GM19351 (cell line): ENCODE results near the gene PTCHD1.

Experiments
- ATAC-seq: cut with Tn5 transposase; IDR thresholded peaks from one replicate; pipeline ENCODE4 v1.9.1; 2021; ENCODE audit warnings: mild to moderate bottlenecking, moderate library complexity; ENCODE audit not compliant: unreplicated experiment

PTCHD1 gene

DNA sequence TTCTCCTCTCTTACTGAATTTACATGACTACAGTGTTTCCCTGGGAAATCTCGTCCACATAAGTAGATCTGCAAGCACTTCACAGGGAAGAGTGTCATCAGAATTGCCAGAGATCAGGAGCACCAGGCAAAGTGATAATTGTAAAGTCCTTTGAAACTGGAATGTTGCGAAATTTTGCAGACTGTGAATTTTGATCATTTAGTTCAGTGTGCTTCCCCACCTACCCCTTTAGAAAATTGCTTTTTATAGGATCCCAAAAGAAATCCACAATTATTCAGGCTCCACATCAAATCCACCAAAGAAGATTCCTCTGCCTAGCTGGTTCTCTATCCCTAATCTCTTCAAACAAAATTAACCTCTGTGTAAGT lies 10.2 kb downstream of the PTCHD1 start:
- ATAC-seq, result no peak

- ATAC-seq, result no peak
These were observed 21.5 kb downstream of the PTCHD1 start for GRCh38 chrX:23356189-23356588.

DNA sequence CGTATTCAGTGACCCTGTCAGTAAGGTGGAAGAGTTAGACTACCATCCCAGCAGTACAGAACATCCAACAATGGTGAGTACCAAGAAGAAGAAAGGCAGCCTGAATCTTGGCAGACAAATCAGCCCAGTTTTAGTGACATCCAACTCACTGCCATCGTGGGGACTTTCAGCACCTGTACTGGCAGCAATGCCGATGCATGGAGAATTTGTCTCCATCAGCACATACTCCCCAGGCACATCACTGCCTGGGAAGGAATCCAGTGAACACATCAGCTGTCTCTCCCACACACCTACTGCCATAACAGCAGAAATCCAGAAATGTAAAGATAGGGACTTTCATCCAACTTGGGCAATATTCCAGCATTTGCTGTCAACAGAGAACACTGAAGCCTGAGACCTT lies 29.8 kb downstream of the PTCHD1 start:
- ATAC-seq, result no peak

DNA sequence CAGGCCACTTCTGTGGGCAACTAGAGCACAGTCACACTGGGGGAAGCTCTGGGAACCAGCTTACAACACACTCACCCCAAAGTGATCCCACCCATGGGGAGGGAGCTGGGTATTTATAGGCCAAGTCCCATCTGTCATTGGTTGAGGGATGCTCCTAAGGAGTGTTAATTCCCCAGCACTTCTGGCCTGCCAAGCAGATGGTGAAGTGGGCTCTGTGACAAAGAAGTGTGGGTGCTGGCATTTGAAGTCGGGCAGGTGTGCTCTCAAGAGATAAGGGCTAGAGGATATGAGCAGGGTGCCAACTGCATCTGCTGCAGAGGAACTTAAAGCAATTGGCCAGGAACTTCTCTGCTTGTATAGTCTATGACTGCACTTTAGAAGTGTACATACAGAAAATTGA lies 30.9 kb downstream of the PTCHD1 start:
- ATAC-seq, result no peak

GRCh38 chrX:23366914-23367313 lies 32.3 kb downstream of the PTCHD1 start:
- no peak for ATAC-seq

DNA sequence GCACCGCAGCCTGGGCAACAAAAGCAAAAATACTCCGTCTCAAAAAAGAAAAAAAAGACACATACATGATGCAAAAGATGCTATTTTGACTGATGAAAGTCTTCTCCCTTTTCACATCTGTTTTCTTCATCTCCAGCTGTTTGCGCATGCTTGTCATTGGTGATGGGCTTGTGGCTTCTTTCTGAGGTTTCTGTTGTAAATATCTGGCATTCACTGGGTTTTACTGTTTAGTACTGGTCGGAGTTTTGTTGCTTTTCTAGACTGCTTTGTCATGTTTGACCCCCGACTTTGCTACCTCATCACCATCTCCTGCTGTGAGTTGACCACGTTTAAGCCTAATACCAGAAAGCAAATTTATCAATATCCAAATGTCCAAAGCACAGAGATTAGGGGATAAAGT lies 34.4 kb downstream of the PTCHD1 start:
- no peak for ATAC-seq

- ATAC-seq, result no peak
These were observed 37.7 kb downstream of the PTCHD1 start for GRCh38 chrX:23372220-23372902.

DNA sequence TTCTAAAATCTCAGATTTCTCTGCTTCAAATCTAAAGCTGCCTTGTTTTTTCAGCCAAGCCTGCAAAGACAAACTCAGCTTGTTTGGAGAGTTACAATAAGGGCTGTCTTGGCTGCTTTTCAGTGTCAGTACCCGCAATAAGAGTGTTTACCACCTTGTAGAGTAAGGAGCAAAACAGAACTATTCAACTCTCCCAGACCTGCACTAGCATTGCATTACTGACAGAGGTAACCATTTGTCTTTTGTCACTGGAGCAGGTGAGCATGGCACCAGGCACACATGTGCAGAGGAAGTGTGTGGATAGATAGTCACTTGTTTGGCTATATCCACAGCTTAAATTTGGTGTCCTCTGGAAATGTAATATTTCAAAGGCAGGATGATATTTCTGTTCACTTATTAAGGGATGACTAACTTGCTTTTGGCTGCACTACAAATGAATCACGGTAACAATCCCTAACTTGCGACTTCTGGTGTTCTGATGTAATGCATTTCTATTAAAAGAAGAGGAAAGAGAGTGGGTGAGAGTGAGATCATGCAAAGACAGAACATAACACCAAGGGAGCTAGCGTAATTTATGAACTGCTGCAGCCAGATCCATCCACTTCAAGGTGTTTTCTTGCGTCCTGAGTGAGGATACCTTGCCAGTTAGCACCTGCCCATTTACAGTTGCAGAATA lies 38.6 kb downstream of the PTCHD1 start:
- no peak for ATAC-seq

- no peak for ATAC-seq
These were observed 39.6 kb downstream of the PTCHD1 start for GRCh38 chrX:23374291-23374690.

- ATAC-seq, result no peak
These were observed 41.9 kb downstream of the PTCHD1 start for GRCh38 chrX:23376581-23376980.

DNA sequence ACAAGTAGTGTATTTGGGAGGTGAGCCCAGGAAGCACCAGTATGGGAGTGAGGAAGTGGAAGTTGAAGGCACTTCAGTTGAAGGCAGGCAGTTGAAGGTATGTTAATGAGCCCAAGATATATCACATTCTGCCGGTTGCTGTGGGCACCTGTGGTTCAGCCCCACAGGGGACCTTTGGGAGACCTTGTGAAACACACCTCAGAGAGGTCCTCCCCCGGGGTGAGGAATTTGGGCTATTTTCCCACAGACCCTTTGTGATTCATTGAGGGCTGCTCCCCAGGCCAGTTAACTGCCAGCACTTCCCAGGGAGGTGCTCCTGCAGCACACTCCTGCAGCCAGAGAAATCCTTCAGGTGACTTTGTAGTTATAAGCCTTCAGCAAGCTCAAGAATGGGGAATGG lies 45.9 kb downstream of the PTCHD1 start:
- ATAC-seq, result no peak

DNA sequence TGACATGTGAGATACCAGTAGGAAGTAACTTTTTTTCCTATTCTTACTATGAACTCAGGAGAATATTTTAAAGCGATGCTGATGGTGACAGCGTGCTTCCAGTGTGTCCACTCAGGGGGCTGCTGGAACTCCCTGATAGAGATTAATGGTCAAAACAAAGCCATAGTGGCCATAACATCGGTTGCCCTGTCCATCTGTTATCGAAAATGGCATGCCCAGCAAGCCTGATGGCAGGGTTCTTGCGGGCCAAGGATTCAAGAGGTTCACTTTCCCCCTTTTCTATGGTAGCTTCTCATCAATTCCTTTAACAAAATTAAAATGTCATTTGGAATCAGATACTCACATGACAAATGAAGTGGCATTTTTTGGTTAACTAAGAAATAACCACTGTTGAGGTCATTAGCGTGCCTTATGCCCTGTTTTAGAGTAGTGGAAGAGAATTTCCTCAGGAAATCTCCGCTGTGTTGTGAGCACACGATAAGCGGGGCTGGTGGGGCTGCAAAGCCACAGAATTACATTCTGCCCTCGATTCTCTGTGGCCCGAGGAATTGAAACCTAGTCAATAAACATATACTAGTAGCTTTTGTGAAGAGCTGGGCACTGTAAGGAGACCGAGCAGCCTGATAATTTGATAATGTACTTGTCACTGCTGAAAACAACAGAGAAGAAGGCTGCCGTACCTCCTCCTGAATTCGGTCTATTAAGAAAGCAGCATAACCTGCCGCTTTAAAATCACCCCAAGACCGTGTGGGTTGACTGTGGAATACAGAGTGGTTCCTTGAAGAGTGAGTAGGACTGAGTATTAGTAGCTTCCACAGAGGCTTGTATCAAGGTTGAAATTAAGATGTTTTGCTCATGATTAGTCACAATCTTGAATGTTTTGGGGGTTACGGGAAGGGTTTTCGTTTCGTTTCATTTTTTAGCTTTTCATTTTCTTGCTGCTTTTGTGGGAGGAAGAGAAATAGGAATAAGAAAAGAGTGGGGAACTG lies 46.7 kb downstream of the PTCHD1 start:
- no peak for ATAC-seq

GRCh38 chrX:23382572-23382971 lies 47.9 kb downstream of the PTCHD1 start:
- ATAC-seq, result no peak

DNA sequence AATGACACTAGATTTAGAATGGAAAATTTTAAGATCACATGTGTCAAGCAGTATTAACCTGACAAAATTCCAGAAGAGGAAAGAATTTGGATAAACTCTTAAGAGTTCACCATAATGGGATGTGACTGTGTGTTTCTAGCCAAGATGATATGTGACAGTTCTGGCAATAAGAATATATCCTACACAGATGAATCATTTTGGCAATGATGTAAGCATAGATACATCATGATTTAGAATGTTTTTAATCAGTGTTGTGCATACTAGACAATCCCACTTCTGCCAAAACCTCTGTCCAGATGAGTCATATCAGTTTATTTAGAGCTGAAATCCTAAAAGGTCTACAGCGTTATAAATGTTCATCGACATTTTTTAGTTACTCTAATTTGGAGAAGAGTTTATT lies 48.8 kb downstream of the PTCHD1 start:
- no peak for ATAC-seq

DNA sequence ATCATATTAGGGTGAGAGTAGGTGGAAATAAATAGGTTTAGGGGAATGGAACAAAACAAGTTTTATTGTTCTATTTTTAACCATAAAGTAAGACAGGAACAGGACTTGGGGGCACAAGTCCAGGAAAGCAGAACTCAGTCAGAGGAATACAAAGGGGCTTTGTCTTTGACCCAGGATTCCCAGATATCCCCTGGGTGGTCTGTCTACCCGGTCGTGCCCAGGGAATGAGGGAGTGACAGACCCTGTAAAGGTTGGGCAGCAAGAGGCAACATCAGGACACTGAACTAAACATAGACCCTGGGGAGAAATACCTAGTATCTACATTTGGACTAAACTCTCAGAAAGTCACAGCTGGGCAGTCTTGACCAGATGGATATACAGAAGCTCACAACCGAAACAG lies 50.6 kb downstream of the PTCHD1 start:
- ATAC-seq, result no peak

- no peak for ATAC-seq
These were observed 51.6 kb downstream of the PTCHD1 start for GRCh38 chrX:23386260-23386659.

DNA sequence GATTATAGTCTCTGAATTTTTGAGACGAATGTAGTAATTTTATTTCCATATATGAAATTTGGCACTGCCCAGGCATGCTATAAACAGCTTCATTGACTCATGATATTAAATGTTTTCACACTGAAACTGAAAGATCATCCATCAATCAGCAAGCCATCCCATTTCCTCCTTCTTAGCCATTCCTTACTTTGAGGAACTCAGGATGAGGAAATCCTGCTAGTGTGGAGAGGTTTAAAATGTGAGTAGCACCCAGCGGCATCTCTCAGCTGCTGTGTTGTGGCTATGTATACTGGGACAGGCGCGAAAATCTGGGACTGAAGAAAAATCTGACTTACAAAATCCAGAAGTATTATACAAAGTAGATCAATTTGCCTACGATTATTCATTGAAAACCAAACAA lies 52.1 kb downstream of the PTCHD1 start:
- ATAC-seq, result no peak

GRCh38 chrX:23387550-23388184 lies 53.0 kb downstream of the PTCHD1 start:
- no peak for ATAC-seq

DNA sequence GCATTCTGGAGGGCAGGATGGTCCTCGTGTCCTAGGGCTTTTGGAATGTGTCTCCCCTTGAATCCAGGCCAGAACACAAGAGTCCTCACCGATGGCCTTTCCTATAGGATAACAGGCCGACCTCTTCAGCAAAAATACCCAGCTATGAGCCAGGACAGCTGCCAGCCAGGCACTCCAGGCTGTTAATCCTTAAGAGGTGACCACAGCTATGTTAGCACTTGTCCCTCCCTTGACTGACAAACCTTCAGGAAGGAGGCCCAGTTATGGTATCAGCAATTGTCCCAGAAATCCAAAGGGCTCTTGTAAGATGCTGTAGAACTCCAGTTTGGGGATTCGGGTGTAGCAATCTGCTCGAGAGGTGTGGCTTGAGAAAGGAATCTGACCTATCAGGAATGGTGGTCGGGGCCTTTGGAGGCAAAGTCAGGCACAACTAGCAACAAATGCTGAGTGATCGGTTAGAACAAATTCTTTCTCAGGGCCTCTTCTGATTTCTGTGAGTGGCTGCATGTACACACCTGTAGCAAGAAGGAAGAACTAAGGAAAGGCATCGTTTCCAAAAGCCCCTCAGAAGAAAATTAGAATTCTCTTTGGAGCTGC lies 54.6 kb downstream of the PTCHD1 start:
- no peak for ATAC-seq

GRCh38 chrX:23390979-23391378 lies 56.3 kb downstream of the PTCHD1 start:
- ATAC-seq, result no peak

DNA sequence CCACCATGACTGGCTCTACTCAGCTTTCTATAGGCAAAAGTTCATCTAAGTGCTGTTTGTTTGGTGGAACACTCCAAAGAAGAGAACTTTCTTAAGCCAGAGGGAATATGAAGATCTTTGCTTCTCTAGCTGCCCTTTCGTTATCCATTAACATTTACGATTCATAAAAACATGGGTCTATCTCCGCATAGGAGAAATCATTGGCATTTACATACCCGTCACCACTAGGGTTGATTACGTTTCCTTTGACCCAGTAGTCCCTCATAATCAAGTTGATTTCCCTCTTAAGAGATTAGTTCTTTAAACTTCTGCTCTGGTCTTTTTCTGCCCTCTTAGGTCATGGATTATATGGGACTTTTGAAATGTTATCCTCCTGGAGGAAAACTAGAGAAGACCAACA lies 57.5 kb downstream of the PTCHD1 start:
- no peak for ATAC-seq
